AG09319 (cell line): ENCODE measurements around the gene NAA60.

Source experiments
- DNase-seq: peaks from one replicate; pipeline ENCODE4 v3.0.0-alpha.2; 2010; ENCODE audit warnings: low read depth; ENCODE audit errors: extremely low read depth
- CTCF ChIP-seq: IDR thresholded peaks from 2 replicates; pipeline ENCODE4 v1.5.1; 2011; ENCODE audit warnings: low read depth, mild to moderate bottlenecking, inconsistent platforms, low read length, moderate library complexity

The NAA60 gene

GRCh38 chr16:3527216-3527829 lies 83.8 kb downstream of the NAA60 start:
- TF ChIP-seq CTCF = peak; percentile 60

GRCh38 chr16:3528406-3528805 lies 84.9 kb downstream of the NAA60 start:
- no peak for DNase-seq
- TF ChIP-seq CTCF = no peak

More at GRCh38 chr16:3527216-3527829, 83.8 kb downstream of the NAA60 start:
- DNase-seq = peak; percentile 31

GRCh38 chr16:3529175-3529574 lies 85.7 kb downstream of the NAA60 start:
- TF ChIP-seq CTCF = no peak
- DNase-seq = no peak

- TF ChIP-seq CTCF = no peak
- no peak for DNase-seq
Observed at GRCh38 chr16:3530371-3530914, 87.0 kb downstream of the NAA60 start.

GRCh38 chr16:3532741-3533140 lies 89.3 kb downstream of the NAA60 start:
- DNase-seq = no peak
- TF ChIP-seq CTCF = no peak

- no peak for TF ChIP-seq CTCF
- DNase-seq = no peak
Observed at GRCh38 chr16:3534126-3534525, 90.6 kb downstream of the NAA60 start.

- no peak for TF ChIP-seq CTCF
- peak; percentile 7 for DNase-seq
Observed at GRCh38 chr16:3536271-3536731, 92.8 kb downstream of the NAA60 start.
